Measurements from ENCODE around the gene UBTD1.
"Not testable (repeated sequence)": the region's sequence is repeated elsewhere in the genome, so short reads cannot be mapped to it uniquely, and the experiment has no call there.

The UBTD1 gene, protein sequence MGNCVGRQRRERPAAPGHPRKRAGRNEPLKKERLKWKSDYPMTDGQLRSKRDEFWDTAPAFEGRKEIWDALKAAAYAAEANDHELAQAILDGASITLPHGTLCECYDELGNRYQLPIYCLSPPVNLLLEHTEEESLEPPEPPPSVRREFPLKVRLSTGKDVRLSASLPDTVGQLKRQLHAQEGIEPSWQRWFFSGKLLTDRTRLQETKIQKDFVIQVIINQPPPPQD

DNA sequence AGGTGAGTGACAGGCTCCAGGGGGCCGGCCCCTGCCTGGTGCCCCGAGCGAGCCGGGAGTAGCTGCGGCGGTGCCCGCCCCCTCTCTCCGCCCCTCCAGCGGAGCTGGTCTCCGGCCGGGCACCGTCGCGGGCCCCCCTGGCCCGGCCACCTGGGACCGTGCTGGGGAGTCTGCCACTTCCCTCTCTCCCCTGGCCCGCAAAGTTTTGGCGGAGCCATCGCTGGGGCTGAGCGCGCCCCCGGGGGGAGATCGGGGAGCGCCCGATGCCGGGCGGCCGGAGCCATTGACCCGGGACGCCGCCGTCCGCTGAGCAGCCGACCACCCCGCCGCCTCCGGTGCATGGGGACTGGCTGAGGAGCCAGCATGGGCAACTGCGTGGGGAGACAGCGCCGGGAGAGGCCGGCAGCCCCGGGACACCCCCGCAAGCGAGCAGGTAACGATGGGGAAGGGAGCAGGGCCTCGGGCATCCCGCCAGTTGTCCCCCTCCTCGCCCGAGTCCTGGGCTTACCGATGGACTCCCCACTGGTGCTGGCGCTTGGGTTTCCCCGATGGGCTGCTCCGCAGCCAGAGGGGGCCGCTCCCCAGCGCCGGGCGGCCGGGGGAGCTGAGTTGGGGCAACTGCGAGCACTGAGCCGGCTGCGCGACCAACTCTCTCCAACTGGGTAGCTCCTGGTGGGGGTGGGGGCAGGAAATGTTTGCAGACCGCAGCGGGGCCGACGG lies at the start of gene UBTD1:
Gene UBTD1 (plus strand): TSS at position 84 of the 720 bp plus-strand sequence. CDS start 280 bp downstream, at position 364.
- peak in 1 of 2 donors; percentile 10 for DNase-seq (ENCODE audit: low read depth in 2 of 2)

DNA sequence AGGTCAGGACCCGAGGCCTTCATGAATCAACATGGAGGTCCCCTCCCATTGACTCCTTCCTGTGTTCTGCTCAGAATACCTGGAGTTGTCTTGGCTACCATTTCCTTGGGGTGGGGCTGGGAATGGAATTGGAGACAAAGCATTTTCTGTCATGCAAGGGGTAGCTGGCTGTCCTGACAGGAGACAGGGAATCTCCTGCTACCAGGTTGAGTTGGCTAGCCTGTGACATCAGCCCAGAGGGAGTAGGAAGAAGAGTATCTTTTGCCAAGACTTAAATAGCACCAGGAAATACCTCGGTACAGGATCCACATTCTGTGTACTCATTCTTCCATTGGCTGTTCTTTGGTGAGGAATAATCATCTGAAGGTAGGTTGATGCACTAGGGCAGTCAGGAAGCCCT lies 47.9 kb upstream of the UBTD1 start:
- DNase-seq (ENCODE audit: low read depth in 2 of 2), result no peak

DNA sequence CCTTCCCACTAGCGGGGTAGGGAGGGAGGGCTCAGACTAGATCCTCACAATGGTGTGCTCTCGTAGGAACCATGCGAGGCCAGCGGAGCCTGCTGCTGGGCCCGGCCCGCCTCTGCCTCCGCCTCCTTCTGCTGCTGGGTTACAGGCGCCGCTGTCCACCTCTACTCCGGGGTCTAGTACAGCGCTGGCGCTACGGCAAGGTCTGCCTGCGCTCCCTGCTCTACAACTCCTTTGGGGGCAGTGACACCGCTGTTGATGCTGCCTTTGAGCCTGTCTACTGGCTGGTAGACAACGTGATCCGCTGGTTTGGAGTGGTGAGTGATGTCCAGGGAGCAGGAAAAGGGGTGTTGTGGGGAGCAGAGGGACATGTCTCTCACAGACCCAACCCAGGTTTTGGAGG lies 47.1 kb upstream of the UBTD1 start:
- no peak for DNase-seq (ENCODE audit: low read depth in 2 of 2)

DNA sequence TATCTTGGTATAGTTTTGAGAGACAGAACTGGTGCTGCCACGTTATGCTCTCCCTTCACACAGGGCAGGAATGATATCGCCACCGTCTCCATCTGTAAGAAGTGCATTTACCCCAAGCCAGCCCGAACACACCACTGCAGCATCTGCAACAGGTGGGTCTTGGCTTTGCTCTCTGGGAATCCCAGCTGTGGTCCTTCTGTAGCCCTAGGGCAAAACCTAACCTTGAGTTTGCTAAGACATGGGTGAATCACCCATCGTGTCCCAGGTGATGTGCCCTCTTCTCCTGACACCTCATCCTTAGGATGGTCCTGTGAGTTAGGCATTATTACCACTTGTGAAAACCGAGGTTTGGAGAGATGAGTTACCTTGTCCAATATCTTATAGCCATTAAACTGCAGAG lies 46.4 kb upstream of the UBTD1 start:
- no peak for DNase-seq (ENCODE audit: low read depth in 2 of 2)

DNA sequence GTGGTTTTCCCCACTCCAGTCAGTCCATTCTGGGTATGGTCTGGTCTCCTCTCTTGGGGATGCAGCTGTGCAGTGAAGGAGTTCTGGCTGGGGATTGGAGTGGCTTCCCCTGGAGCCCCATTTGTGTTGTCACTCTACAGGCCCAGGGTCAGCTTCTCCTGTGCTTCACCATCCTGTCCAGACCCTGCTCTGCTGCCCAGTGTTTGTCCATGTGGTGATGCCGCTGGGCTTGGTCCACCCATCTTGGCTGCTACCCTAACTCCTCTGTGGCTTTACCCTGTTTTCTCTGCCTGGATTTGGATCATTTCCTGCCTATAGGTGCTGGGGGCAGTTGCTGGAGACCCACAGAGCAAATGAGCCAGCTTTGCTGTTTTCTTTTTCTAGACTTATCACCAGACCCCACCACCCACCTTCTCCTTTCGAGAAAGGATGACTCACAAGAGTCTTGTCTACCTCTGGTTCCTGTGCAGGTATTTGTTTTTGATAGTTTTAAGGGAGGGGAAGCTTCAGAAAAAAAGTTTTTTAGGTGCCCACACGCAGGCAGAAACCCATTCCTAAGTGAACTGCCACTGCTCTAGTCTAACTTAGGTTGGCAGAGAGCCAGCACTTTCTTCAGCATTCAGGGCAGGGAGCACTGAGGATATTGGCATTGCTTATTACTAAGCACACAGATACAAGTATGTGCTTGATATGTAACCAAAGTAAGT lies 44.2 kb upstream of the UBTD1 start:
- DNase-seq (ENCODE audit: low read depth in 2 of 2), result peak in 1 of 2 donors; percentile 5

DNA sequence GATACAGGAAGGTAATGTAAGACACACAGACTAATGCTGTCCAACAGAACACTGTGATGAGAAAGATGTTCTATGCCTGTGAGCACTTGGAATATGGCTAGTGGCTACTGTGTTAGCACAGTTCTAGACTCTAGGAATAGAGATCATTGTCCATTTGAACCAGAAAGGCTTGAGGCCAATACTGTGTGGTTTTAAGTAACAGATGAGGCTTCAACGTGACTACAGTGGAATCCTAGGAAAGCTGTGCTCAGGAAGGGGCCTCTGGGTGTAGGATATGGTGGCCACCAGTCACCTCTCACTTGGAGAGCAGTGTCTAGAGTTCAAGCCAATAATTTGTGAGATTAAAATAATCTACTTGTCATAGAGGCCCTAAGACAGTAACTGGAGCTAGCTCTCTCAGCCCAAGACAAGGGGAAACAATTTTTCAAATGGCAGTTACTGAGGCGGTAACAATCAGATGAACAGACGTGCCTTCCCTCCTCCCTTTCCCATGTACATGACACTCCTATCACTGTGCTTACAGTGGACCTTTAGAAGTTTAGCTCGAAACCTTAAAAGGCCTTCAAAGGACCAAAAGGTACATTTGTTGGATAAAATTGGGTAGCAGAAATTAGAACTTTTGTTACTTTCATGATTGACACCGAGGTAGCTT lies 42.6 kb upstream of the UBTD1 start:
- no peak for DNase-seq (ENCODE audit: low read depth in 2 of 2)

DNA sequence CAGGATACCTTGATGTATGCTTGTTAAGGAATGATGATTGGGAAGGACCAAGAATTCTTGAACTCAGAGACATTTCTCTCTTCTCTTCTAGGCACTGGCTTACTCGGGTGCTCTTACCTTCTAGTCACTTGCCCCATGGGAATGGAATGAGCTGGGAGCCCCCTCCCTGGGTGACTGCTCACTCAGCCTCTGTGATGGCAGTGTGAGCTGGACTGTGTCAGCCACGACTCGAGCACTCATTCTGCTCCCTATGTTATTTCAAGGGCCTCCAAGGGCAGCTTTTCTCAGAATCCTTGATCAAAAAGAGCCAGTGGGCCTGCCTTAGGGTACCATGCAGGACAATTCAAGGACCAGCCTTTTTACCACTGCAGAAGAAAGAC lies 42.0 kb upstream of the UBTD1 start:
- DNase-seq (ENCODE audit: low read depth in 2 of 2), result no peak

DNA sequence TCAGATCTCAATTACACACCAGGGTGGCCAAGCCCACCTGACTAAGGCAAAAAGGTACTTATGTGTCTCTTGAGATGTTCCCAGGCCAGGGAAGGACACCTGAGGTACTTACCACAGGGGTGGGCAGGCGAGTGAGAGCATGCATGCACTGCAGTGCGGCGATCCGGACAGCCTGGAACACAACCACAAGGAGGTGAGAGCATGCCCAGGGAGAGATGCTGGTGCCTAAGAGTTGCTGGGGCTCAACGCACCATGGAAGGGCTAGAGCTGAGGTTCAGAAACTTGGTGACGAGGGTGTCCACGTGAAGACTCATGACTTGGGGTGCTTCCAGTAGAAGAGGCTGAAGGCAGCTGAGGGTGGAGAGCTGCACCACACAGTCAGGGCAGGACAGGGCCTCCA lies 39.6 kb upstream of the UBTD1 start:
- DNase-seq (ENCODE audit: low read depth in 2 of 2), result no peak

DNA sequence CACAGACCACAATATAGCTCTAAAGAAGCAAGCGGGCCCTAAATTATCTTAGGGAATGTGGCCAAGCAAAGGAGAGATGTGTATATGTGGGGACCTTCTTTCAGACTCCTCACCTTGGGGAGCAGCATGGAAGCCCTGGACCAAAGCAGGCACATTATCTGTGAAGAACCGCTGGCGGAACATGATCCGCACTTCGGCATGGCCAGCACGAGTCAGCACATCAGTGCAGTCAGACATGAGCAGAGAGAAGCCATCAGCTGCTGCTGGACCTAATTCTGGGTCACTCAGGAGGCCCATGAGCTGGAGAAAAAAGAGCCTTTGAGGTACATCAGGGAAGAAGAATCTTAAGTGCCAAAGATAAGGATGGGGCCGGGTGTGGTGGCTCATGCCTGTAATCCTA lies 38.8 kb upstream of the UBTD1 start:
- DNase-seq (ENCODE audit: low read depth in 2 of 2), result no peak

DNA sequence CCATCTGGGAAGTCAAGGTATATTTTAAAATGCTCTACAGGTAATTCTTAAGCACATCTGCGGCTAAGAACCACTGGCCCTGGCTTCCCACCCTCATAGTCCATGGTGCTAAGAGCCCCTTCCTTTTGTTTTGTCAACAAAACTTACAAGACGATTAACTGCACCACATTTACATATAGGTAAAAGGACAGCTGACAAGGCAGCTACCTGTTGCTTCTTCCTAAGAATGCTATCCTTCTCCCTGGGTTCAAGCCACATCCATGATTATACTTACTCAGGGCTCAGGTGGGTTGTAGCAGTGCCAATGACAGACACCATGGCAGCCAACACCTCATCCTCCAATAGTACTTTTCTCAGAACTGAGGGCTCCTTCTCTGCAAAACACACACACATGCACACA lies 36.4 kb upstream of the UBTD1 start:
- DNase-seq (ENCODE audit: low read depth in 2 of 2), result no peak

DNA sequence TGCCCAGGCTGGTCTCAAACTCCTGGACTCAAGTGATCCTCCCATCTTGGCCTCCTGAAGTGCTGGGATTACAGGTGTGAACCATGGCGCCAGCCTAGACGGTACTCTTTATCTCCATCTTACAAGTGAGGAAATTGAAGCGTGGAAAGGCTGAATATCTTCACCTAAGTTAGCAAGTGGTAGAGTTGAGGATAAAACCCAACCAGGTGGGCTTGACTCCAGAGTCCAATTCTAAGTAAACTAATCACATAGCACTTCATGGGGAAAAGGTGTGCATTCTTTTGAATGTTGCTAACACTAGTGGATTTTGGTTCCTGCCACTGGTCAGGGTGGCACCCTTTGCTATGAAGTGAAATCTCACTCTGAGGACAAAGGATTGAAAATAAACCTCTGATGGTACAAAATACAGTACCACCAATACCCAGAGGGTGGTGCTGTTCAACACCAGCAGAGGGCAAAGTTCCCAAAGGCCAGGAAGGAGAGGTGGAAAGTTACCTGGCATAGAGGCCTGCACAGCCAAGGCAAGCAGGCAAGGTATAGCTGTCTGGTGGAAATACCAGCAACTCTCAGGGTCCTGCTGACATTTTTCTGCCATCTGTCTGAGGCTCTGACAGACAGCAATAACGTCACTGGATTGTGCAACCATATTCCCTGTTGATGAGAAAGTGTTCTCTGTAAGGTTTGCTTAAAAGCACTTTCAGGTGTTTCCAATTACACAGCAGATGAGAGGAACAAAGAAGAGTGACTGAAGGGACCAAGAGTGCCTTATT lies 35.2 kb upstream of the UBTD1 start:
- DNase-seq (ENCODE audit: low read depth in 2 of 2), result no peak

DNA sequence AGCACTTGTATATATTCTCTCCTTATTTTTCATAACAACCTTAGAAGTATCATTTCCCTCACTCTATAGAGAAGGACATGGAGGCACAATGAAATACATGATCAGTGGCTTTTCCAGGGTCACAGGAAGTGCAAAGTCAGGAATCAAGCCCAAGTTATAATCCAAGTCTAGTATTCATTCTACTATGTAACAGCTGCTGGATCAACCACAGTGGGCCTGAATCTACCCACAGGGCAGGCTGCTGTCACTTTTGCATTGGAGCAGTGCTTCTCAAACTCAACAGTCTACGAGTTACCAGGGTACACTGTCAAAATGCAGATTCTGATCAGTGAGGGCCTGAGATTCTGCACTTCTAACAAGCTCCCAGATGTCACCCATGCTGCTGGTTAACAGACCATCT lies 34.5 kb upstream of the UBTD1 start:
- no peak for DNase-seq (ENCODE audit: low read depth in 2 of 2)

DNA sequence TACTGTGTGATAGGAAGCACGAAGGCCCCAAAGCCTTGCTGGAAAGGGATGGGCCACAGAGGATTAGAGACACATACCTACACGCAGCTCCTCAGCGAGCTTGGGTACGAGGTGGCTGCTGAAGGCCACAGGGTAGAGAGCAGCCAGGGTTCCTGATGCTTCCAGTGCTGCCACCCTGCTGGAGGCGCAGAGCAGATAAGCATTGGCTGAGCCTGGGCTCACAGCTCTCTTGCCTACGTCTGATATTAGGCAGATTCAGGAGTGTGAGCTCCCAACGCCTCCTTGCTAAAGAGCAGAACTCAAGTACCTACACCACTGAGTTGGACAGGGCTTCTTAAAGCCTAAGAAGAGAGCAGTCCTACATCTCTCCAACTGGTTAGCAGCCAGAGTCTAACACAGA lies 32.7 kb upstream of the UBTD1 start:
- DNase-seq (ENCODE audit: low read depth in 2 of 2), result no peak

DNA sequence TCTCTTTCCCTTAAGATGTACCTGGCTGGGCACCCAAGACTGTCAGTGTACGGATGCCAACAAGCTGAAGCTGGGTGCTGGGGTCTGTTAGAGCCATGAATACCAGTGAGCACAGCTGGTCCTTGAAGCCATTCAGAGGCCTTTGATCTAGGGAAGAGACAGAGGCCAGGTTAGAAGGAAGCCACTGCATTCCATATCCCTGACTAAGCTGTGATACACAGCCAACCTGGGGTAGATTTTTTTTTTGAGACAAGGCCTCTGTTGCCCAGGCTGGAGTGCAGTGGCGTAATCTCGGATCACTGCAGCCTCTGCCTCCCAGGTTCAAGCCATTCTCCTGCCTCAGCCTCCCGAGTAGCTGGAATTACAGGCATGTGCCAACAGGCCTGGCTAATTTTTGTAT lies 32.0 kb upstream of the UBTD1 start:
- no peak for DNase-seq (ENCODE audit: low read depth in 2 of 2)

DNA sequence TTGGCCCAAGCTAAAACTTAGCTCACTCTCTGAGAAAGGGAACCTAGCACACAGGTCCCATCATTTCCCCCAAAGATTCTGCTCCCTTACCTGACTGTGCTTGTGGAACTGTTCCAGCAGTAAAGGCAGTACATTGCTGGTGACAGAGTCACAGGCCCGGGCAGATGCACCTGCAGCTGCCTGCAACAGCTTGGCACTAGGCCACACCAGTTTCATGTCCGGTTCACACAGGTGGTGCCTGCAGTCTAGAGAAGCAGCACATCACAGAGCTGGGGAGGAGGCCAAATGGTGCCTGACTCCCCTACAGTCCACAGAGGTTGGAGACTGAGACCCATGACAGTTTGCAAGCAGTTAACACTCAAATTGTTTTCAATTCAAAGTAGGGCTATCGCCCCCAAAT lies 30.6 kb upstream of the UBTD1 start:
- DNase-seq (ENCODE audit: low read depth in 2 of 2), result no peak

DNA sequence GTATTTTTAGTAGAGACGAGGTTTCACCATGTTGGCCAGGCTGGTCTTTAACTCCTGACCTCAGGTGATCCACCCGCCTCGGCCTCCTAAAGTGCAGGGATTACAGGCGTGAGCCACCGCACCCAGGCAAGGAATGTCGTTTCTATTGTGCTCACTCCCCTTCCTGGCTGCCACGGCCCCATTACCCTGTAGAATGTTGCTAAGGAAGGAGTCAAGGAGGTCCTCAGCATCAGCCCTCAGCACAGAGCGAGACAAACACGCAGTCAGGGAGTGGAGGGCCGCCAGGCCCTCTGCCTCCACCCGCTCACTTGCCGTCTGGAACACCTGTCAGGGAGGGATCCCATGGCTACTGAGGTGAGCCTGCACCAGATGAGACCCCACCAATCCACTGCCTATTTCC lies 29.9 kb upstream of the UBTD1 start:
- DNase-seq (ENCODE audit: low read depth in 2 of 2), result not testable (repeated sequence)

DNA sequence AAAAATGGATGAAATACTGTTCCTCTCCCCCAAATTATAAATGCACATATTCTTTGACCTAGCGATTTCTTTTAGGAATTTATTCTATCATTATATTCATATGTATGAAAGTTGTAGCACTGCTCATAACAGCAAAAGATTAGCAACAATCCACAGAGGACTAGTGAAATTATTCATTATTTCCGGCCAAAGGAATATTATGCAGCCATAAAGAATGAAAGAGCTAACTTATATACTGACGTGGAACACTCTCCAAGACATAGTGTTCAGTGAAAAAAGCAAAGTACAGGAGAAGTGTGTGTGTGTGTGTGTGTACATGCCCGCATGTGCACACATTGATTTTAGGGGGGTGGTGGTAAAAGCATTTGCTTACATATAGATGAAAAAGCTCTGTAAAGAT lies 23.8 kb upstream of the UBTD1 start:
- no peak for DNase-seq (ENCODE audit: low read depth in 2 of 2)

DNA sequence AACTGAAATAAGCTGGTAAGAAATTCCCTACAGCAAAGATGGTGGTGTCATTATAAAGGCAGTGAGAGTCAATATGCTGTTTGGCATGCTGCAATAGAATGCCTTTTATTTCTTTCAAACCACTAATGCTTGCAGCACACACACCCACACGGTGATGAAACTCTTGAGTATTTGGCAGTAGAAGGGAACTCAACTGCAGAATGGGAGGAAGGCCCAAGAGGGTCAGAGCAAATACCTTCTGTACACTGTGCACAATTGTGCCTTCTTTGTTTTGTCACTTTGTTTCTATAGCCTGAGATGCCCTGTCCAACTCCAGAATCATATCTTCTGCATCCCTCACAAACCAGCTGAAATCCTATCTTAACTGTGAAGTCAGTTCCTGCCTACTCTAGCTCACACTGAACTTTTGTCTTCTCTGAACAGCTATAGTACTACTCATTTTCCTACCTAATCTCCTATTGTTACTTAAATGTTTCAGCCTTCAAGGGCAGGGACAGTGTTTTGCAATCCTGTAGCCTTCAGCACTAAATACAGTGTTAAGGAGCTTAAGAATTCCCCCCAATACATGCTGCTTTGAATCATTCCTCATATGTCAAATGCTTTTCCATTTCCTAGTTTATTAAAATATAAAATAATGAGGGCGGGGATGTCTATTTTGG lies 22.7 kb upstream of the UBTD1 start:
- no peak for DNase-seq (ENCODE audit: low read depth in 2 of 2)

DNA sequence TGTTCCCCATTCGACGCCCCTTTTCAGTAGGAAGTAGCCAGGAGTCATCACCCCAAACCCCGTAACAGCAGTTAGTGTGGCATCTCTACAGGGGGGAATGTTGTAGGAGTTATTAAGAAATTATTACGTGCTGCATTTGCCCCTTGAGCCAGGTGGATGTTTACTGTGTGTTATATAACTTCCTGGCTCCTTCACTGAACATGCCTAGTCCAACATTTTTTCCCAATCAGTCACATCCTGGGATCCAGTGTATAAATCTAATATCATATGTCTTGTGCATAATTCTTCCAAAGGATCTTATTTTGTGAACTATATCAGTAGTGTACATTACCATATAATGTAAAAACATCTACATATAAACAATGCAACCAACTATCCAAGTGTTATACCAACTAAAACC lies 19.3 kb upstream of the UBTD1 start:
- DNase-seq (ENCODE audit: low read depth in 2 of 2), result not testable (repeated sequence)

DNA sequence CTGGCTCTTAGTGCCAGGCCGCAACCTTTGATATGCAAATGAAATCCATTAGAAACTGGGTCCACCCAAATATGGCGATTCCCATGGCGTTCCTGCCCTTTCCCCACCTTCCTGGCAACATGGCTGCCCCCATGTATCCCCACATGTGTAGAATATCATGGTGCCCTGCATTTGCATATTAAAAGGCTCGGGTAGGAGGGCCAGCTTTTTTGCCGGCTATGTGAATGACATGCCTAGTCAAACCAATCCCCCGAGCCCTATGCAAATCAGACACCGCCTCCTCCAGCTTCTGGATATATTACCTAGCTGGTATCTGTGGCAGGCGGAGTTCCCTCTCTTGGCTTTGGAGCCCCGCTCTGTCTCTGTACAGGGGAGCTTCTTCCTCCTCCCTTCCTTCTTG lies 18.8 kb upstream of the UBTD1 start:
- DNase-seq (ENCODE audit: low read depth in 2 of 2), result no peak

DNA sequence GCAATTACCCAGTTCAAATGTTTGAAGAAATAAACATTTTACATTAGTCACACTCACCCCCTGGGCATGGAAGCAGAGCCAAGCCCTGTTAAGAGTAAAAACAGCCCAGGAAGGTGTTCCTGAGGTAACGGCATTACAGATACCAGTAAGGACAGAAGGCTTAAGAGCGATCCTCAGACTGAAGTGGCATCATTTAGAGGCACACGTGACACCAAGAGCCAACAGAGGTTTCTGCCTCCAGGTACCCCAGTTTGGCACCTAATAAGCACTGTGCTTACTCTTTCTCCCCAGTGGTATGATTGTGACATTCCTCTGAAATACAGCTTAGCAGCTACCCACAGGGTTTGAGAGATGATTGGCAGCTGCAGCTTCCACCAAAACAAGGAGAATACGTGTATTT lies 17.7 kb upstream of the UBTD1 start:
- no peak for DNase-seq (ENCODE audit: low read depth in 2 of 2)

All from stimulated activated CD8-positive, alpha-beta memory T cell treated with anti-CD3 and anti-CD28 coated beads, Interleukin-15, amount 100 ng/mL, for 4 hours (primary cell).